ENCODE measurements around the gene LIPC.

DNA sequence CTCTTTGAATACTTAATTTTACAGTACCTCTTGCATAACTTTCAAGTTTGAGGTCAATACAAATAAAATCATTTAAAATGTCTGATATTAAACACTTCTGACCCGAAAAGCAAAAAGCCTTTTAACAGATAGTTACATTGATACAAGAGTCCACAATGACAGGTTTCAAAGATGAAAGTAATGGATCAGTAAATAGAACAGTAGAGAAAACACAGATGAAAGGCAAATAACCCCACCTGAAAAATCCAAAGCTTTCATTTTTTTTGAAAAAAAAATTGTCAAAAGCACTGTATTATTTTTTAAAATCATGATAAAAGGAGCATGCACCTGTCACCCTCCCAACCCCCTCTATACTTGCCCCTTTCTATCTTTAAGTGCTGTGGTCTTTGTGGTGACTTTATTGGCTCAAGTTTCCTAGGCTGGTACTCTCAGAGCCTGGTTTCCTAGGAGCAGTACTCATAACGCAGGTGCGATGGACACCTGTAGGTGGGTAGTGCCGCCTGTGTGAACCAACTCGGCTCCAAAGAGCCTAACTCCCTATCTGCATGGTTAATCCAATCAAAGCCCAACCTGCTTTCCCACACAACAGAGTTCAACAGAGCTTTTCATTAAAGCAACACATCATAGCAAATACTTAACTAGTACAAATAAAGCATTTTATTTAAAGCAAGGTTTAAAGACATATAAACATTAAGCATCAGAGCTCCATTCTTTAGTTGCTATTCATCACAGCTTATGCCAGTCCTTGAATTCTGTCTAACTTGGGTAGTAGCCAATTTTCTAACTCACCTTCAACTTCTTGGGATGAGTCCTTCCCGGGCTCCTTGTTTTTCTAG is 32.2 kb downstream of the LIPC start:
- TF ChIP-seq NFIC (IDR thresholded peaks at IDR 0.05; ENCODE audit: low read depth, low read length), result no peak
- TF ChIP-seq, protein P1, sequence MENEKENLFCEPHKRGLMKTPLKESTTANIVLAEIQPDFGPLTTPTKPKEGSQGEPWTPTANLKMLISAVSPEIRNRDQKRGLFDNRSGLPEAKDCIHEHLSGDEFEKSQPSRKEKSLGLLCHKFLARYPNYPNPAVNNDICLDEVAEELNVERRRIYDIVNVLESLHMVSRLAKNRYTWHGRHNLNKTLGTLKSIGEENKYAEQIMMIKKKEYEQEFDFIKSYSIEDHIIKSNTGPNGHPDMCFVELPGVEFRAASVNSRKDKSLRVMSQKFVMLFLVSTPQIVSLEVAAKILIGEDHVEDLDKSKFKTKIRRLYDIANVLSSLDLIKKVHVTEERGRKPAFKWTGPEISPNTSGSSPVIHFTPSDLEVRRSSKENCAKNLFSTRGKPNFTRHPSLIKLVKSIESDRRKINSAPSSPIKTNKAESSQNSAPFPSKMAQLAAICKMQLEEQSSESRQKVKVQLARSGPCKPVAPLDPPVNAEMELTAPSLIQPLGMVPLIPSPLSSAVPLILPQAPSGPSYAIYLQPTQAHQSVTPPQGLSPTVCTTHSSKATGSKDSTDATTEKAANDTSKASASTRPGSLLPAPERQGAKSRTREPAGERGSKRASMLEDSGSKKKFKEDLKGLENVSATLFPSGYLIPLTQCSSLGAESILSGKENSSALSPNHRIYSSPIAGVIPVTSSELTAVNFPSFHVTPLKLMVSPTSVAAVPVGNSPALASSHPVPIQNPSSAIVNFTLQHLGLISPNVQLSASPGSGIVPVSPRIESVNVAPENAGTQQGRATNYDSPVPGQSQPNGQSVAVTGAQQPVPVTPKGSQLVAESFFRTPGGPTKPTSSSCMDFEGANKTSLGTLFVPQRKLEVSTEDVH (IDR thresholded peaks at IDR 0.05; ENCODE audit: low read depth, partially characterized antibody), result no peak
- no peak for TF ChIP-seq EZH2 (IDR thresholded peaks at IDR 0.05; ENCODE audit: borderline replicate concordance, control insufficient read depth, low read depth, low read length)
- TF ChIP-seq RCOR1 (conservative IDR thresholded peaks at IDR 0.05; ENCODE audit: low read depth, low read length), result no peak
- no peak for TF ChIP-seq REST (IDR thresholded peaks at IDR 0.05; ENCODE audit: low read depth, low read length)
- no peak for TF ChIP-seq SPI1 (IDR thresholded peaks at IDR 0.05; ENCODE audit: borderline replicate concordance, insufficient read depth, low read depth, low read length)
- TF ChIP-seq CREM (IDR thresholded peaks at IDR 0.05; ENCODE audit: low read depth), result no peak
- TF ChIP-seq CTCF (IDR thresholded peaks at IDR 0.05 in 2 of 3, conservative IDR thresholded peaks at IDR 0.05 in 1 of 3; ENCODE audit: control insufficient read depth in 2 of 3, extremely low read depth in 1 of 3, insufficient read depth in 1 of 3, low read depth in 3 of 3, low read length in 3 of 3), result no peak
- TF ChIP-seq HDAC2 (IDR thresholded peaks at IDR 0.05), result no peak
- TF ChIP-seq POLR2A (IDR thresholded peaks at IDR 0.05; ENCODE audit: low read depth, low read length), result no peak

Measured in GM12878 (cell line).